A549 (cell line): ENCODE data around the gene IGSF9B.

ENCODE experiments used
- CBX8 ChIP-seq: fragments of 200-600 bp; sonication (generic); IDR thresholded peaks from 2 replicates; pipeline ENCODE4 v1.6.1; 2016
- NPAS2 ChIP-seq: fragments of 250-450 bp; sonication (Bioruptor Pico); IDR thresholded peaks from 2 replicates; pipeline ENCODE4 v1.8.0; 2022; ENCODE audit warnings: mild to moderate bottlenecking, moderate library complexity, borderline replicate concordance
- POLR2A ChIP-seq: IDR thresholded peaks from 2 replicates; pipeline ENCODE4 v1.6.1; 2012; ENCODE audit warnings: mild to moderate bottlenecking, low read length
- POLR2AphosphoS2 ChIP-seq: conservative IDR thresholded peaks from 2 replicates; pipeline ENCODE4 v1.6.1; 2012; ENCODE audit warnings: low read length, improper control_type of control experiment, inconsistent platforms
- TF ChIP-seq, protein P1 (sequence below): IDR thresholded peaks from 2 replicates; pipeline ENCODE4 v1.6.1; 2012
- TF ChIP-seq, protein P2 (sequence below): fragments of >200 bp; sonication (Bioruptor Twin); formaldehyde crosslinking; IDR thresholded peaks from 3 replicates; pipeline ENCODE4 v1.5.1; 2016

DNA sequence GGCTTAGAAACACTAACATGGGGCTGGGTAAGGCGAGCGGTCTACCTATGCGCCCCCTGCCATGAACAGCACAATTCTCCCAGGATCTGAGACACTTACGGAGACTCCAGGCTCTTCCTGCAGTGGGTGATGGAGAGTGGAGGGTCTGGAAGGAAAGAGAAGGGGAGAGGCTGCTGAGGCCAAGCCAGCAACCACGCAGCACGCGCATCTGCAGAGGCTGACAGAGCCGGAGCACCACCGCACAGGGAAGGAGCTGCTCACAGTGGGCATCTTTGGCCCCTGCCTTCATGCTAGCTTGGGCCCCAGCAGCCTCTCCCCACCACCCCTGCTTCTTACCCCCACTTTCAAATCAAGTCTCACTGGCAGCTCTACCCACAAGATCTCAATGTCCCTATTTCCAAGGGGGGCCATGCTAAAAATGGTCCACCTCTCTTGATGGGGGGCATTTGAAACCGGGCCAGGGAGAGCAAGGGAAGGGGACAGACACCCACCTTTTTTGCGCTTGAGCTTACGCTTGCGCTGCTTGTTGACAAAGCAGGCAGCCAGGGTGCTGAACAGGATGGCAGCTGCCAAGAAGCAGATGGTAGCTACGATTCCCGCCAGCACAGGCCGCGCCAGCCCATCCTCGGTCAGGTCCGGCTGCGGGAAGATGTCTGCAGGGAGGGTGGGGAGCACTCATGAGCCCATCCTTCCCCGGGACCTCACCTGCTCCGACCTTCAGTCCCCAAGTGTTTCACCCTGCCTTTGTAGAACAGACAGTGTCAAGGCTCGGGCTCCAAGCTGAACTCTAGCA lies 34.5 kb downstream of the IGSF9B start:
- TF ChIP-seq, protein P1, sequence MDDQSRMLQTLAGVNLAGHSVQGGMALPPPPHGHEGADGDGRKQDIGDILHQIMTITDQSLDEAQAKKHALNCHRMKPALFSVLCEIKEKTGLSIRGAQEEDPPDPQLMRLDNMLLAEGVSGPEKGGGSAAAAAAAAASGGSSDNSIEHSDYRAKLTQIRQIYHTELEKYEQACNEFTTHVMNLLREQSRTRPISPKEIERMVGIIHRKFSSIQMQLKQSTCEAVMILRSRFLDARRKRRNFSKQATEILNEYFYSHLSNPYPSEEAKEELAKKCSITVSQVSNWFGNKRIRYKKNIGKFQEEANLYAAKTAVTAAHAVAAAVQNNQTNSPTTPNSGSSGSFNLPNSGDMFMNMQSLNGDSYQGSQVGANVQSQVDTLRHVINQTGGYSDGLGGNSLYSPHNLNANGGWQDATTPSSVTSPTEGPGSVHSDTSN = no peak
- TF ChIP-seq POLR2A = no peak
- TF ChIP-seq POLR2AphosphoS2 = no peak
- no peak for TF ChIP-seq CBX8
- TF ChIP-seq, protein P2, sequence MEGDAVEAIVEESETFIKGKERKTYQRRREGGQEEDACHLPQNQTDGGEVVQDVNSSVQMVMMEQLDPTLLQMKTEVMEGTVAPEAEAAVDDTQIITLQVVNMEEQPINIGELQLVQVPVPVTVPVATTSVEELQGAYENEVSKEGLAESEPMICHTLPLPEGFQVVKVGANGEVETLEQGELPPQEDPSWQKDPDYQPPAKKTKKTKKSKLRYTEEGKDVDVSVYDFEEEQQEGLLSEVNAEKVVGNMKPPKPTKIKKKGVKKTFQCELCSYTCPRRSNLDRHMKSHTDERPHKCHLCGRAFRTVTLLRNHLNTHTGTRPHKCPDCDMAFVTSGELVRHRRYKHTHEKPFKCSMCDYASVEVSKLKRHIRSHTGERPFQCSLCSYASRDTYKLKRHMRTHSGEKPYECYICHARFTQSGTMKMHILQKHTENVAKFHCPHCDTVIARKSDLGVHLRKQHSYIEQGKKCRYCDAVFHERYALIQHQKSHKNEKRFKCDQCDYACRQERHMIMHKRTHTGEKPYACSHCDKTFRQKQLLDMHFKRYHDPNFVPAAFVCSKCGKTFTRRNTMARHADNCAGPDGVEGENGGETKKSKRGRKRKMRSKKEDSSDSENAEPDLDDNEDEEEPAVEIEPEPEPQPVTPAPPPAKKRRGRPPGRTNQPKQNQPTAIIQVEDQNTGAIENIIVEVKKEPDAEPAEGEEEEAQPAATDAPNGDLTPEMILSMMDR = no peak
- TF ChIP-seq NPAS2 (CRISPR knock-in tag) = no peak
